ENCODE data around the gene CCN2. TPM values are rescaled to one million over a fixed set of nuclear protein-coding genes. Genes with fewer than 3 reads are reported as not detected.

The CCN2 gene
- total and polyA plus RNA-seq, 2 experiments from 2014 or later = 147 to 300 TPM

DNA sequence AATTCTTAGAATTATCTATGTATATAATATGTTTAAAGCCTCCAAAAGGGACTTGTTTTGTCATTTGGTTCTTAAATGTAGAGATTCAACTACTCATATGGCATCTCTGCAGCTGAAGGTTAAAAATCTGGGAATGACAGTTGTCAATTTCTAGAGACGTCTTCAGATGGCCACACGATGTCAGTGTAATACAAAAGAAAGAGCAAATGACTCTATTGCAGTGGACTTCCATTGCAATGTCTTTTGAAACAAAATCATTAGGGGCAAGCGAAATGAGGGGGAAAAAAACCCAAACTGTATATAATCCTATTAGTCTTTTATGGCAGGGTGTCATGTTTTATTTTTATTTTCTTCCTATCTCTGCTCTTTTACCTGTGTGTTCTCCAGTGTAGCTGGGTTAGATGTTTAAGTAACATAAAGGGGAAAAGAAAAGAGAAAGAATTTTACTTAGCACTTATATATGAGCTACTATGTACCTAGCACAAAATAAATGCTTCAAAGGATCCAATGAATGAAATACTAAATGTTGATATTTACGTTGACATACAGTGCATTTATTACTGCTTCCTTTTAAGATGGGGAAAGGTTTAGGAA lies 26.2 kb downstream of the CCN2 start:
- peak; percentile 41 for DNase-seq (ENCODE audit: low spot score)
- H4K20me1 ChIP-seq (ENCODE audit: insufficient read depth, poor library complexity, severe bottlenecking) = no peaks in the 10 kb centered on the region
- H3K79me2 ChIP-seq = no peaks in the 10 kb centered on the region
- no peak overlapping the region for H3K27ac ChIP-seq
- TF ChIP-seq EZH2phosphoT487 (IDR thresholded peaks at IDR 0.05; ENCODE audit: low read depth, severe bottlenecking, unreplicated experiment) (no peak), EZH2 (IDR thresholded peaks at IDR 0.05; ENCODE audit: borderline replicate concordance) (no peak)
- TF ChIP-seq, protein P1, sequence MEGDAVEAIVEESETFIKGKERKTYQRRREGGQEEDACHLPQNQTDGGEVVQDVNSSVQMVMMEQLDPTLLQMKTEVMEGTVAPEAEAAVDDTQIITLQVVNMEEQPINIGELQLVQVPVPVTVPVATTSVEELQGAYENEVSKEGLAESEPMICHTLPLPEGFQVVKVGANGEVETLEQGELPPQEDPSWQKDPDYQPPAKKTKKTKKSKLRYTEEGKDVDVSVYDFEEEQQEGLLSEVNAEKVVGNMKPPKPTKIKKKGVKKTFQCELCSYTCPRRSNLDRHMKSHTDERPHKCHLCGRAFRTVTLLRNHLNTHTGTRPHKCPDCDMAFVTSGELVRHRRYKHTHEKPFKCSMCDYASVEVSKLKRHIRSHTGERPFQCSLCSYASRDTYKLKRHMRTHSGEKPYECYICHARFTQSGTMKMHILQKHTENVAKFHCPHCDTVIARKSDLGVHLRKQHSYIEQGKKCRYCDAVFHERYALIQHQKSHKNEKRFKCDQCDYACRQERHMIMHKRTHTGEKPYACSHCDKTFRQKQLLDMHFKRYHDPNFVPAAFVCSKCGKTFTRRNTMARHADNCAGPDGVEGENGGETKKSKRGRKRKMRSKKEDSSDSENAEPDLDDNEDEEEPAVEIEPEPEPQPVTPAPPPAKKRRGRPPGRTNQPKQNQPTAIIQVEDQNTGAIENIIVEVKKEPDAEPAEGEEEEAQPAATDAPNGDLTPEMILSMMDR (IDR thresholded peaks at IDR 0.05; ENCODE audit: poor library complexity) = peak; percentile 80
- no peaks in the 10 kb centered on the region for H3K9me3 ChIP-seq (ENCODE audit: low read depth)
- H3K27me3 ChIP-seq = no peaks in the 10 kb centered on the region
- H3K36me3 ChIP-seq (replicated peaks; ENCODE audit: insufficient read depth, low read depth) = no peaks in the 10 kb centered on the region
- no peaks in the 10 kb centered on the region for H3K9me2 ChIP-seq (replicated peaks; ENCODE audit: insufficient read depth)
- WGBS (ENCODE audit: low lambda C conversion rate, missing lambda C conversion rate) = 40% methylated on average over 4 of the region's 4 CpGs
- no peak overlapping the region for H3K4me2 ChIP-seq
- no peak overlapping the region for H3K4me3 ChIP-seq
- H2AFZ ChIP-seq = no peak overlapping the region
- no peaks in the 10 kb centered on the region for H3K4me1 ChIP-seq (ENCODE audit: insufficient read depth)

DNA sequence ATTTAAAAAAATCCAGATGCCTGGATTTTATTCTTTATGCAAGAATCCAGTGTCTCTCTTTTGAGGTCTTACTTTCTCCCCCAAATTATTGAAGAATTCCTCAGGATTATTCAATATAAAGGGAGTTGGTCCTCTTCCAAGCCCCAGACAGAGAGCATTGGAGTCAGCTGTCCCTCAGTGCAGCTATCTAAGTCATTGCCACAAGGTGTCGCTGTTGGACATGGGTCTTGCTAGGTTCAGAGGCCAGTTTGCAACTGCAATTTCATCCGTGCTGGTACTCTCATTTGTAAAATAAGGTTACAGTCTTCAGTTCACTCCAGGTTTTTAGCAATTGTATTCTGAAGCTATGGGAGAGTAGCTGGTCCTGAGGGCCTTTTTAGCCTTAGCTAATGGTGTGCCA lies 27.8 kb downstream of the CCN2 start:
- no peaks in the 10 kb centered on the region for H3K9me2 ChIP-seq (replicated peaks; ENCODE audit: insufficient read depth)
- no peak overlapping the region for H3K27ac ChIP-seq
- H4K20me1 ChIP-seq (ENCODE audit: insufficient read depth, poor library complexity, severe bottlenecking) = no peaks in the 10 kb centered on the region
- H3K4me3 ChIP-seq = no peak overlapping the region
- no peak for TF ChIP-seq EZH2 (IDR thresholded peaks at IDR 0.05; ENCODE audit: borderline replicate concordance)
- TF ChIP-seq, protein P1 (IDR thresholded peaks at IDR 0.05; ENCODE audit: poor library complexity) = peak; percentile 64
- no peaks in the 10 kb centered on the region for H3K27me3 ChIP-seq
- no peaks in the 10 kb centered on the region for H3K9me3 ChIP-seq (ENCODE audit: low read depth)
- H3K36me3 ChIP-seq (replicated peaks; ENCODE audit: insufficient read depth, low read depth) = no peaks in the 10 kb centered on the region
- H2AFZ ChIP-seq = no peak overlapping the region
- 8% methylated on average over 2 of the region's 2 CpGs for WGBS (ENCODE audit: low lambda C conversion rate, missing lambda C conversion rate)
- no peaks in the 10 kb centered on the region for H3K79me2 ChIP-seq
- no peaks in the 10 kb centered on the region for H3K4me1 ChIP-seq (ENCODE audit: insufficient read depth)
- peak; percentile 78 for DNase-seq (ENCODE audit: low spot score)
- no peak overlapping the region for H3K4me2 ChIP-seq

DNA sequence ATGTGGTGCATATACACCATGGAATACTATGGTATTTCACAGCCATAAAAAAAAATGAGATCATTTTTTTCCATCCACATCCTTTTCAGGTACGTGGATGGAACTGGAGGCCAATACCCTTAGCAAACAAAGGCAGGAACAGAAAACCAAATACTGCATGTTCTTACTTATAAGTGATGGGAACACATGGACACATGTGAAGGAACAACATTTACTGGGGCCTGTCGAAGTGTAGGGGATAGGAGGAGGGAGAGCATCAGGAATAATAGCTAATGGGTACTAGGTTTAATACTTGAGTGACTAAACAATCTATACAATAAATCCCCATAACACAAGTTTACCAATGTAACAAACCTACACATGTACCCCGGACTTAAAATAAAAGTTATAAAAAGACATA lies 30.5 kb downstream of the CCN2 start:
- 85% methylated on average over 3 of the region's 3 CpGs for WGBS (ENCODE audit: low lambda C conversion rate, missing lambda C conversion rate)
- H4K20me1 ChIP-seq (ENCODE audit: insufficient read depth, poor library complexity, severe bottlenecking) = no peaks in the 10 kb centered on the region
- TF ChIP-seq, protein P1 (IDR thresholded peaks at IDR 0.05; ENCODE audit: poor library complexity) = no peak
- TF ChIP-seq EZH2 (IDR thresholded peaks at IDR 0.05; ENCODE audit: borderline replicate concordance) (no peak), EZH2phosphoT487 (IDR thresholded peaks at IDR 0.05; ENCODE audit: low read depth, severe bottlenecking, unreplicated experiment) (no peak)

More for the DNA sequence above, 30.5 kb downstream of the CCN2 start:
- H3K36me3 ChIP-seq (replicated peaks; ENCODE audit: insufficient read depth, low read depth) = no peaks in the 10 kb centered on the region
- no peaks in the 10 kb centered on the region for H3K27me3 ChIP-seq
- no peak overlapping the region for H3K4me2 ChIP-seq
- no peak overlapping the region for H2AFZ ChIP-seq
- no peak overlapping the region for H3K27ac ChIP-seq
- no peaks in the 10 kb centered on the region for H3K9me3 ChIP-seq (ENCODE audit: low read depth)
- H3K4me3 ChIP-seq = no peak overlapping the region
- no peaks in the 10 kb centered on the region for H3K9me2 ChIP-seq (replicated peaks; ENCODE audit: insufficient read depth)
- H3K4me1 ChIP-seq (ENCODE audit: insufficient read depth) = no peaks in the 10 kb centered on the region
- no peak for DNase-seq (ENCODE audit: low spot score)
- no peaks in the 10 kb centered on the region for H3K79me2 ChIP-seq

Measured in hepatocyte (in vitro differentiated cells).